Epithelial cell of esophagus (primary cell): ENCODE data around the gene HEMGN.
A peak's percentile ranks its signal among the peaks of the same experiment; 100 is the strongest.

Source experiments
- DNase-seq: peaks from one replicate; pipeline ENCODE4 v3.0.0; 2010; ENCODE audit warnings: low read depth
- H3K4me3 ChIP-seq: 2 replicates; pipeline ENCODE4 v1.5.1; 2011; ENCODE audit warnings: mild to moderate bottlenecking, low read length, control low read depth
- CTCF ChIP-seq: IDR thresholded peaks from 2 replicates; pipeline ENCODE4 v1.5.1; 2011; ENCODE audit warnings: low read depth, mild to moderate bottlenecking, low read length, control low read depth, inconsistent platforms; ENCODE audit not compliant: insufficient read depth; ENCODE audit errors: missing control alignments

HEMGN gene

DNA sequence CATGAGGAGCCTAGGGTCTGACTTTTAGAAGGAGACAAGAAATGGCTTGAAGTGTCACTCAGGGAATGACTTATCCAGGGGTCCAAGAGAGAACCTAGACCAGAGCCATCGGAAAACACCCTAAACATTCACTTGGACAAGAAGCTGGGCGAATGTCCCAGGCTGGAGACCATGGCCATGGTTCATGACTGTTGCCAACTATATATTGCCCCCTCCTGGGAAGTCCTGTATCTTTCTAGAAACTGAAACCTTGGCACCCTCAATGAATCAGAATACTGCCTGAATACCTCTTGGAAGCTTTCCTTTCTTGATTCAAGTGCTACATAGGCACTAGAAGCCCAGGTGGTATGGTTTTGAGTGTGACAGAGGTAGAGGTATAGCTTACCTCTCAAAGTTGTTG lies 45.6 kb downstream of the HEMGN start:
- no peak for DNase-seq
- H3K4me3 ChIP-seq, result no peak overlapping the region
- no peak for TF ChIP-seq CTCF

GRCh38 chr9:97891736-97892135 lies 46.2 kb downstream of the HEMGN start:
- no peak for TF ChIP-seq CTCF
- DNase-seq, result no peak
- no peak overlapping the region for H3K4me3 ChIP-seq

DNA sequence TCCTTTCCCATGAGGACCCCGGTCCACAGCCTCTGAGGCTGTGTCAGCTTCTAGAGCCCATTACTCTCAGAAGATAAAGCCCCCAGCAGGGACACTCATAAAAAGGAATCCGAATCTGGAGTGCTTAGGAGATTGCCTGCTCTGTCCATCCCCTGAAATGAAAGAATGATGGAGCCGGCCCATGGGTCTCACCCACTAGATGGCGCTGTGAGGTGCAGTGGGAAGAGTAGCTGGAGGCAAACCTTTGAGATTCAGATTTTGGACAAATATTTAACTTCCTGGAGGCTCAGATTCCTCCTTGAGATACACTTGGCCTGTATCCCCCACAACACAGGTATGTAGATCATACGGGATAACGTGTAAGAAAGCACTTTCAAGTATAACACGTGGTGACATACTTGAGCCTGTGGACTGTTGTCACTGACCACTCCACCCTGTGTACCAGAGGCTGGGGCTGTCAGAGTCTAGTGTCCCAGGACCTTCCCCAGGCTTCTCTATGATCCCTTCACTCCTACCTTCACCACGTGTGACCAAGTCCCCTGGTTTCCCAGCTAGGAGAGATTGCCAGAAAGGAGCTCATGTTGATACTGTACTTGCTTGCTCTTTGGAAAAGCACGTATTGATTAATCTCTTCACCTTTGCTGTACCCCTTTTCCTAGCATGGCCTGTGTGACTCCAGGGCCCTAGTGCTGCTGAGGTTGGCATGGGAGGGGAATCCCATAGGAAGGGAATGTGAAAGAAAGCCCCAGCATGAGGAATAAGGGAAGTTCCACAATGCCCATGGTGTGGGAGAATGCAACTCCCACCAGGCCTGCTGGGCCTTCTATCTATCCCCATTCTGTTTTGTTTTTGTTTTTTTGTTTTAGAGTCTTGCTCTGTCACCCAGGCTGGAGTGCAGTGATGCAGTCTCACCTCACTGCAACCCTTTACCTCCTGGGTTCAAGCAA lies 47.8 kb downstream of the HEMGN start:
- H3K4me3 ChIP-seq, result no peak overlapping the region
- DNase-seq, result peak; percentile 34
- TF ChIP-seq CTCF, result peak; percentile 62

- no peak for DNase-seq
- no peak overlapping the region for H3K4me3 ChIP-seq
- TF ChIP-seq CTCF, result no peak
These were observed 57.6 kb downstream of the HEMGN start for GRCh38 chr9:97880336-97880735.
